ENCODE measurements around the gene RNASE3. TPM values are rescaled to one million over a fixed set of nuclear protein-coding genes. Genes with fewer than 3 reads are reported as not detected.
"Not testable (repeated sequence)": the region's sequence is repeated elsewhere in the genome, so short reads cannot be mapped to it uniquely, and the experiment has no call there.

The RNASE3 gene
- total RNA-seq, result not detected in 2 replicates
- long read RNA-seq, result 0 reads

GRCh38 chr14:20891126-20891825, at the start of gene RNASE3:
Gene RNASE3, plus strand, starts transcription at chr14:20891385. Its CDS starts 302 bp downstream, at chr14:20891687.
- H3K27me3 Mint-ChIP-seq, result peaks cover 43% of the 10 kb centered on the region
- not testable (repeated sequence) for DNase-seq (ENCODE audit: low spot score, unreplicated experiment); H3K27ac Mint-ChIP-seq; H3K36me3 Mint-ChIP-seq (ENCODE audit: insufficient read depth); H3K4me1 Mint-ChIP-seq (ENCODE audit: low read depth); H3K4me3 Mint-ChIP-seq (ENCODE audit: low read depth); H3K9me3 Mint-ChIP-seq (ENCODE audit: low read depth)

- Mint-ChIP-seq H3K36me3 (ENCODE audit: insufficient read depth) (no peaks in the 10 kb centered on the region), H3K4me3 (ENCODE audit: low read depth) (no peak overlapping the region), H3K9me3 (ENCODE audit: low read depth) (no peaks in the 10 kb centered on the region), H3K4me1 (ENCODE audit: low read depth) (peaks cover 20% of the 10 kb centered on the region), H3K27me3 (no peaks in the 10 kb centered on the region), H3K27ac (no peak overlapping the region)
- DNase-seq (ENCODE audit: low spot score, unreplicated experiment), result no peak
- no peak for TF ChIP-seq CTCF (IDR thresholded peaks at IDR 0.05; ENCODE audit: unreplicated experiment)
Observed at GRCh38 chr14:20846560-20846959, 44.6 kb upstream of the RNASE3 start.

GRCh38 chr14:20848316-20848954, 42.8 kb upstream of the RNASE3 start:
- no peaks in the 10 kb centered on the region for H3K36me3 Mint-ChIP-seq (ENCODE audit: insufficient read depth)
- no peaks in the 10 kb centered on the region for H3K27me3 Mint-ChIP-seq
- H3K27ac Mint-ChIP-seq, result peak overlapping the region; percentile 68
- H3K4me1 Mint-ChIP-seq (ENCODE audit: low read depth), result peaks cover 18% of the 10 kb centered on the region
- H3K4me3 Mint-ChIP-seq (ENCODE audit: low read depth), result peak overlapping the region; percentile 38
- no peak for TF ChIP-seq CTCF (IDR thresholded peaks at IDR 0.05; ENCODE audit: unreplicated experiment)
- no peak for DNase-seq (ENCODE audit: low spot score, unreplicated experiment)
- H3K9me3 Mint-ChIP-seq (ENCODE audit: low read depth), result no peaks in the 10 kb centered on the region

DNA sequence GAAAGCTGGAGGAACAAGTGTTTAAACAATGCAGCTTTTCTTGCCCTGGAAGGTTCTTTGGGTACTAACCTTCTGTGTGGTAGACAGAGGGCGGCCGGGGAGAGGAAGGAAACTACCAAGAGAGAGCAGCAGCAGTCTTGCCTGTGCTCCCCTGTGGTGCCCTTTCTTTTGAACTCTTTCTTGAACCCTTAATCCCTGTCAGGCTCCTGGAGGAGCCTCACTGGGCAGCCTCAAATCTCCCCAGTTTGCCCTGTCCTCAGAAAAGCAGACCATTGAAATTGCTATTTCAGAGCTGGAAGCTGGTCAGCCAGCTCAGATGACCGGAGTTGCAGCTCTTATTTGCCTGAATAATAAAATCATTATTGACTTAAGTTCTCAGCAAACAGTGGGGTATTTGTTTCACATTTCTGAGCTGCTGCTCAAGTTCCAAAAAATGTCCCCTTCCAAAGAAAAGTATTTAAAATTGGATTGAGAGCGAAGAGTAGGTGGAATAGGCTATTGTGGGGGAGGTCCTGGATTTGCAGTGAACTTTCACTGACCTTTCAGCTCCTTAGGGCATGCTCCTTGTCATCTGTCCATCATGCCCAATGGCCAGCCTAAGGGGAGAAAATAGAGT, 42.1 kb upstream of the RNASE3 start:
- no peaks in the 10 kb centered on the region for H3K27me3 Mint-ChIP-seq
- H3K4me3 Mint-ChIP-seq (ENCODE audit: low read depth), result peak overlapping the region; percentile 38
- H3K27ac Mint-ChIP-seq, result peak overlapping the region; percentile 68
- DNase-seq (ENCODE audit: low spot score, unreplicated experiment), result no peak
- TF ChIP-seq CTCF (IDR thresholded peaks at IDR 0.05; ENCODE audit: unreplicated experiment), result no peak
- H3K4me1 Mint-ChIP-seq (ENCODE audit: low read depth), result peaks cover 18% of the 10 kb centered on the region
- no peaks in the 10 kb centered on the region for H3K36me3 Mint-ChIP-seq (ENCODE audit: insufficient read depth)
- H3K9me3 Mint-ChIP-seq (ENCODE audit: low read depth), result no peaks in the 10 kb centered on the region

- no peak for TF ChIP-seq CTCF (IDR thresholded peaks at IDR 0.05; ENCODE audit: unreplicated experiment)
- no peak for DNase-seq (ENCODE audit: low spot score, unreplicated experiment)
- Mint-ChIP-seq H3K27ac (no peak overlapping the region), H3K4me1 (ENCODE audit: low read depth) (peaks cover 20% of the 10 kb centered on the region), H3K4me3 (ENCODE audit: low read depth) (no peak overlapping the region), H3K27me3 (peaks cover 2% of the 10 kb centered on the region), H3K36me3 (ENCODE audit: insufficient read depth) (no peaks in the 10 kb centered on the region), H3K9me3 (ENCODE audit: low read depth) (no peaks in the 10 kb centered on the region)
Observed at GRCh38 chr14:20853042-20853441, 38.1 kb upstream of the RNASE3 start.

Measured in progenitor cell of endocrine pancreas (in vitro differentiated cells).